HepG2 (cell line): Measurements from ENCODE around the gene IL1B. TPM values are rescaled to one million over a fixed set of nuclear protein-coding genes. Genes with fewer than 3 reads are reported as not detected.
A peak's percentile ranks its signal among the peaks of the same experiment; 100 is the strongest.

Source experiments
- ATAC-seq: fragments of 200-7000 bp; cut with Tn5 transposase; 3 replicates; pipeline ENCODE4 v1.9.1; 2020; ENCODE audit warnings: mild to moderate bottlenecking, moderate library complexity
- BruUV-seq: library from RNA; stranded (reverse); fragments of 400-500 nt; replicated peaks from 2 replicates; lab custom pipeline; 2021; lab: Mats Ljungman, UMichigan
- CTCF ChIA-PET: fragments of 300-600 bp; formaldehyde crosslinking; extraction: SDS; loops from one replicate; lab custom pipeline; 2021; ENCODE audit warnings: low total read pairs, inconsistent platforms, low intra/inter-chr PET ratio; lab: Yijun Ruan, JAX
- POLR2A ChIA-PET: fragments of 350-600 bp; sonication (Branson Sonifier 250); formaldehyde crosslinking; loops from one replicate; lab custom pipeline; 2020; ENCODE audit warnings: antibody characterized with exemption, inconsistent platforms; lab: Yijun Ruan, JAX
- DNase-seq: peaks from one replicate; pipeline ENCODE4 v3.0.0-alpha.2; 2015; ENCODE audit warnings: low spot score
- FAIRE-seq: peaks from 3 replicates; lab custom pipeline; 2011; peaks lifted over from hg19 to GRCh38; lab: Jason Lieb, UNC
- H2AFZ ChIP-seq: one replicate; pipeline ENCODE4 v1.6.1; 2011; ENCODE audit warnings: low read length, inconsistent platforms
- H3K27ac ChIP-seq: fragments of 300-600 bp; 3 replicates; pipeline ENCODE4 v1.8.0; 2011; ENCODE audit warnings: mixed run types, mild to moderate bottlenecking, mixed read lengths, low read length, inconsistent platforms; ENCODE audit not compliant: insufficient read depth; ENCODE audit errors: extremely low read length
- H3K27me3 ChIP-seq, 2 experiments: fragments of 200-600 bp in 1 of 2; 2 replicates in 1 of 2; 3 replicates in 1 of 2; pipeline versions ENCODE4 v1.6.0 to v1.8.0; 2011; ENCODE audit warnings: low read length in 2 of 2, mild to moderate bottlenecking in 2 of 2, moderate library complexity in 2 of 2, inconsistent platforms in 1 of 2; ENCODE audit not compliant: insufficient read depth in 2 of 2, control insufficient read depth in 1 of 2
- H3K36me3 ChIP-seq, 2 experiments: fragments of 200-600 bp in 1 of 2; replicated peaks in 1 of 2; 2 replicates in 1 of 2; 3 replicates in 1 of 2; pipeline versions ENCODE4 v1.5.1 to v1.8.0; 2011; ENCODE audit warnings: low read length in 2 of 2, inconsistent platforms in 1 of 2; ENCODE audit not compliant: insufficient read depth in 2 of 2, control insufficient read depth in 1 of 2
- H3K4me1 ChIP-seq: 2 replicates; pipeline ENCODE4 v1.5.1; 2012; ENCODE audit warnings: low read length, inconsistent platforms; ENCODE audit not compliant: insufficient read depth
- H3K4me2 ChIP-seq: 2 replicates; pipeline ENCODE4 v1.6.0; 2011; ENCODE audit warnings: low read depth, low read length, inconsistent platforms
- H3K4me3 ChIP-seq, 3 experiments: fragments of 200-600 bp in 1 of 3; sonication (generic), shearing (Covaris generic) in 1 of 3; replicated peaks in 1 of 3; 2 replicates each; pipeline ENCODE4 v1.5.1; 2011 to 2016; ENCODE audit warnings: low read length in 3 of 3, inconsistent platforms in 2 of 3, low read depth in 2 of 3, mild to moderate bottlenecking in 2 of 3, control low read depth in 1 of 3, mixed read lengths in 1 of 3; ENCODE audit not compliant: insufficient read depth in 1 of 3
- H3K79me2 ChIP-seq: one replicate; pipeline ENCODE4 v1.6.1; 2011; ENCODE audit warnings: low read length, inconsistent platforms; ENCODE audit not compliant: insufficient read depth
- H3K9ac ChIP-seq: 2 replicates; pipeline ENCODE4 v1.6.0; 2011; ENCODE audit warnings: mild to moderate bottlenecking, low read depth, low read length, inconsistent platforms; ENCODE audit not compliant: insufficient read depth
- H3K9me3 ChIP-seq: 2 replicates; pipeline ENCODE4 v1.5.1; 2012; ENCODE audit warnings: mild to moderate bottlenecking, low read length
- H4K20me1 ChIP-seq: 2 replicates; pipeline ENCODE4 v1.6.0; 2011; ENCODE audit warnings: inconsistent platforms, mild to moderate bottlenecking, low read length, moderate library complexity; ENCODE audit not compliant: insufficient read depth
- AKNA ChIP-seq: sonication (generic); formaldehyde crosslinking; IDR thresholded peaks from 2 replicates; pipeline ENCODE4 v1.4.0; 2020; ENCODE audit warnings: missing genetic modification reagents, borderline replicate concordance
- MED8 ChIP-seq: sonication (generic); formaldehyde crosslinking; IDR thresholded peaks from 2 replicates; pipeline ENCODE4 v1.8.1; 2023; ENCODE audit warnings: mild to moderate bottlenecking, missing genetic modification reagents; ENCODE audit not compliant: insufficient replicate concordance
- NRL ChIP-seq: sonication (generic); formaldehyde crosslinking; IDR thresholded peaks from 2 replicates; pipeline ENCODE4 v1.5.0; 2020; ENCODE audit warnings: missing genetic modification reagents, mild to moderate bottlenecking, moderate library complexity, borderline replicate concordance
- REL ChIP-seq: sonication (generic); formaldehyde crosslinking; conservative IDR thresholded peaks from 2 replicates; pipeline ENCODE4 v1.8.0; 2022; ENCODE audit warnings: mild to moderate bottlenecking, missing genetic modification reagents, moderate library complexity
- ZNF615 ChIP-seq: sonication (generic); formaldehyde crosslinking; IDR thresholded peaks from 2 replicates; pipeline ENCODE4 v1.5.0; 2020; ENCODE audit warnings: mild to moderate bottlenecking, missing genetic modification reagents, borderline replicate concordance
- ZNF674 ChIP-seq: sonication (generic); formaldehyde crosslinking; IDR thresholded peaks from 2 replicates; pipeline ENCODE4 v1.5.0; 2020; ENCODE audit warnings: low read depth, mild to moderate bottlenecking, missing genetic modification reagents
- WGBS: methylation state at CpG from one replicate; pipeline ENCODE4 v1.1.6; 2017; ENCODE audit warnings: low lambda C conversion rate; 5-methylcytosine and 5-hydroxymethylcytosine counted together
- in situ Hi-C: cut with HindIII; loops from 2 replicates; pipeline ENCODE4 v1.10.0; 2017; ENCODE audit warnings: low pct_unique_long_range_greater_than_20kb; ENCODE audit not compliant: extremely low pct_ligation_motif_present
- intact Hi-C: fragments of 100-400 bp; cut with micrococcal nuclease; formaldehyde crosslinking; loops from one replicate; pipeline ENCODE4 v1.10.0; 2022; ENCODE audit not compliant: unreplicated experiment
- polyA plus RNA-seq, 8 experiments: library from polyadenylated mRNA; depleted of rRNA in 3 of 8; stranded (reverse) in 7 of 8; unstranded in 1 of 8; fragments of >200 nt; fragmentation: Illumina TruSeq in 4 of 8; extraction: Trizol in 4 of 8; gene quantifications; 2 replicates each; pipeline versions ENCODE4 v1.2.1 to v1.2.3, GENCODE V29; 2011 to 2016; ENCODE audit warnings: low read depth in 4 of 8, missing spikeins in 1 of 8, mixed read lengths in 1 of 8; ENCODE audit not compliant: insufficient read depth in 1 of 8
- total RNA-seq, 5 experiments: library from RNA; depleted of rRNA; stranded (reverse); fragments of >200 nt; fragmentation: Illumina TruSeq; extraction: Trizol; gene quantifications; 2 replicates each; pipeline ENCODE4 v1.2.3, GENCODE V29; 2016; ENCODE audit warnings: low read depth in 1 of 5
- TF ChIP-seq, protein P1 (sequence below): sonication (generic); formaldehyde crosslinking; IDR thresholded peaks from 2 replicates; pipeline ENCODE4 v1.8.0; 2022; ENCODE audit warnings: missing genetic modification reagents, mild to moderate bottlenecking, moderate library complexity, borderline replicate concordance

IL1B gene
- total and polyA plus RNA-seq, 2 of the 13 experiments (the other 11 are each of a cell fraction or from before 2014, with no cell fraction given) = 0.18 TPM; not detected in 1

GRCh38 chr2:112870841-112871835 is 34.6 kb upstream of the IL1B start:
- TF ChIP-seq NRL (no peak), ZNF615 (CRISPR knock-in tag) (0 out of 2 replicates have a peak, but pooled peaks have one; percentile 61), MED8 (CRISPR knock-in tag) (no peak), REL (CRISPR knock-in tag) (no peak)
- DNase-seq (no peak), FAIRE-seq (no peak), ATAC-seq (no peak; the same call in 2 of the 3 replicates)
- in situ Hi-C loops (no loop called here), intact Hi-C loops (no loop called here)
- BruUV-seq = no TSS peak
- ChIA-PET CTCF (no interaction called here), POLR2A (no interaction called here)
- H3K4me1 ChIP-seq = no peaks in the 10 kb centered on the region
- peaks cover 0 to 12% of the 10 kb centered on the region in 2 experiments; a peak in 2 of 5 replicates for H3K27me3 ChIP-seq
- no peak overlapping the region for H3K27ac ChIP-seq
- 27% methylated on average over 9 of the region's 9 CpGs for WGBS
- no peaks in the 10 kb centered on the region for H3K36me3 ChIP-seq
- H2AFZ ChIP-seq = no peak overlapping the region
- no peaks in the 10 kb centered on the region for H3K79me2 ChIP-seq
- no peak overlapping the region for H3K4me3 ChIP-seq
- H3K9ac ChIP-seq = no peak overlapping the region
- H4K20me1 ChIP-seq = no peaks in the 10 kb centered on the region
- H3K9me3 ChIP-seq = peaks cover 5% of the 10 kb centered on the region
- H3K4me2 ChIP-seq = no peak overlapping the region

- FAIRE-seq (no peak), ATAC-seq (no peak), DNase-seq (no peak)
- Histone ChIP-seq H3K9me3 (peaks cover 10% of the 10 kb centered on the region), H3K79me2 (no peaks in the 10 kb centered on the region), H3K4me1 (no peaks in the 10 kb centered on the region), H4K20me1 (no peaks in the 10 kb centered on the region), H3K27me3 (peaks cover 0 to 12% of the 10 kb centered on the region in 2 experiments; a peak in 2 of 5 replicates), H3K9ac (no peak overlapping the region), H2AFZ (no peak overlapping the region), H3K36me3 (no peaks in the 10 kb centered on the region), H3K4me3 (no peak overlapping the region), H3K27ac (no peak overlapping the region), H3K4me2 (no peak overlapping the region)
- BruUV-seq = no TSS peak
- in situ Hi-C loops = no loop called here
- CTCF ChIA-PET = no interaction called here
- 49% methylated on average over 7 of the region's 7 CpGs for WGBS
- POLR2A ChIA-PET = no interaction called here
- intact Hi-C loops = no loop called here
- no peak for TF ChIP-seq ZNF674 (CRISPR knock-in tag)
- no peak for TF ChIP-seq AKNA (CRISPR knock-in tag)
- TF ChIP-seq, protein P1, sequence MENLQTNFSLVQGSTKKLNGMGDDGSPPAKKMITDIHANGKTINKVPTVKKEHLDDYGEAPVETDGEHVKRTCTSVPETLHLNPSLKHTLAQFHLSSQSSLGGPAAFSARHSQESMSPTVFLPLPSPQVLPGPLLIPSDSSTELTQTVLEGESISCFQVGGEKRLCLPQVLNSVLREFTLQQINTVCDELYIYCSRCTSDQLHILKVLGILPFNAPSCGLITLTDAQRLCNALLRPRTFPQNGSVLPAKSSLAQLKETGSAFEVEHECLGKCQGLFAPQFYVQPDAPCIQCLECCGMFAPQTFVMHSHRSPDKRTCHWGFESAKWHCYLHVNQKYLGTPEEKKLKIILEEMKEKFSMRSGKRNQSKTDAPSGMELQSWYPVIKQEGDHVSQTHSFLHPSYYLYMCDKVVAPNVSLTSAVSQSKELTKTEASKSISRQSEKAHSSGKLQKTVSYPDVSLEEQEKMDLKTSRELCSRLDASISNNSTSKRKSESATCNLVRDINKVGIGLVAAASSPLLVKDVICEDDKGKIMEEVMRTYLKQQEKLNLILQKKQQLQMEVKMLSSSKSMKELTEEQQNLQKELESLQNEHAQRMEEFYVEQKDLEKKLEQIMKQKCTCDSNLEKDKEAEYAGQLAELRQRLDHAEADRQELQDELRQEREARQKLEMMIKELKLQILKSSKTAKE = no peak
Measured at GRCh38 chr2:112869258-112869842, 32.8 kb upstream of the IL1B start.
